Adrenal gland (tissue), 12 donors: ENCODE data around the gene IFIT2. TPM values are rescaled to one million over a fixed set of nuclear protein-coding genes. Genes with fewer than 3 reads are reported as not detected.

ENCODE experiments used
- DNase-seq, 7 donors: peaks; one replicate each; pipeline ENCODE4 v3.0.0-alpha.2; 2019 to 2020
- H3K27ac ChIP-seq, 5 donors: fragments of 200-600 bp; sonication (generic) in 4 of 5; 1 replicate in 3 of 5; 2 replicates in 2 of 5; pipeline versions ENCODE4 v1.5.1 to v1.8.0; 2016 to 2020; ENCODE audit warnings: mild to moderate bottlenecking in 1 of 5
- H3K27me3 ChIP-seq: fragments of 200-600 bp; 2 replicates; pipeline ENCODE4 v1.8.0; 2021
- H3K36me3 ChIP-seq, 2 donors: fragments of 200-600 bp; replicated peaks in 1 of 2; 1 replicate in 1 of 2; 2 replicates in 1 of 2; pipeline versions ENCODE4 v1.5.1 to v1.8.0; 2018 to 2022
- H3K4me1 ChIP-seq, 2 donors: fragments of 200-600 bp; replicated peaks in 1 of 2; 1 replicate in 1 of 2; 2 replicates in 1 of 2; pipeline versions ENCODE4 v1.5.1 to v1.8.0; 2018 to 2021
- H3K4me3 ChIP-seq, 4 donors: fragments of 200-600 bp; sonication (generic) in 3 of 4; one replicate each; pipeline ENCODE4 v1.5.1; 2016 to 2018
- H3K9me3 ChIP-seq, 3 donors: fragments of 200-600 bp; sonication (generic) in 1 of 3; replicated peaks in 1 of 3; 1 replicate in 2 of 3; 2 replicates in 1 of 3; pipeline versions ENCODE4 v1.5.1 to v1.8.0; 2016 to 2021
- CTCF ChIP-seq, 6 experiments: fragments of 450-650 bp in 4 of 6; fragments of 200-600 bp in 2 of 6; sonication (generic) in 1 of 6; IDR thresholded peaks; 1 replicate in 5 of 6; 2 replicates in 1 of 6; pipeline versions ENCODE4 v1.5.1 to v1.8.0; 2016 to 2021; ENCODE audit warnings: antibody characterized with exemption in 6 of 6, mild to moderate bottlenecking in 2 of 6, moderate library complexity in 1 of 6
- POLR2A ChIP-seq, 2 donors: fragments of 450-650 bp; IDR thresholded peaks; one replicate each; pipeline ENCODE4 v1.6.1; 2017; ENCODE audit warnings: antibody characterized with exemption in 2 of 2, mild to moderate bottlenecking in 2 of 2, moderate library complexity in 1 of 2
- whole genome bisulfite sequencing, 4 donors: extraction: QIAGEN DNeasy Blood & Tissue Kit in 2 of 4; methylation state at CpG; one replicate each; pipeline versions ENCODE4 v1.1.5 to v1.1.7; 2013 to 2017; 5-methylcytosine and 5-hydroxymethylcytosine counted together
- intact Hi-C, 2 donors: fragments of 100-400 bp; cut with DNase I; formaldehyde crosslinking; loops; one replicate each; pipeline versions ENCODE4 v1.14.1 to v1.15.0; 2022 to 2023
- polyA plus RNA-seq, 3 donors: library from polyadenylated mRNA; stranded (reverse); fragments of 200-250 nt in 2 of 3; fragments of 350-450 nt in 1 of 3; fragmentation: Illumina TruSeq in 1 of 3; extraction: RNeasy Lipid Tissue Mini Kit (QIAGEN cat#74804) in 1 of 3; gene quantifications; one replicate each; pipeline ENCODE4 v1.2.3, GENCODE V29; 2013 to 2014
- total RNA-seq, 9 donors: library from RNA; depleted of rRNA in 4 of 9; stranded (reverse); fragments of >200 nt in 4 of 9; fragments of 120-200 nt in 1 of 9; fragmentation: NEBNext Ultra II Directional in 1 of 9; extraction: Animal tissue kit (Norgen Biotek cat#: 25700) in 1 of 9; gene quantifications; one replicate each; pipeline versions ENCODE4 v1.1.0 to v1.2.4, GENCODE V29; 2013 to 2023
- donor health status: healthy with polysubstance abuse.
- donor health status: Bipolar disorder and iron deficiency.
- donor health status: DM: yes; HTN: yes; CAD: no.
- donor health status: DM: no; HTN: no; CAD: no.
- donor health status: DM: no; HTN: no; CAD: no.
- donor health status: DM: yes; HTN: yes; CAD: no.

Gene IFIT2
- total and polyA plus RNA-seq, 12 donors, result 4.0 to 30.0 (median 11.4) TPM

- intact Hi-C loops, result no loop called here
- no peak overlapping the region for H3K4me3 ChIP-seq
- H3K36me3 ChIP-seq, result peaks cover 0 to 12% of the 10 kb centered on the region in 2 donors
- TF ChIP-seq CTCF (IDR thresholded peaks at IDR 0.05) (no peak), POLR2A (IDR thresholded peaks at IDR 0.05) (no peak)
- whole genome bisulfite sequencing, 4 donors, result 93 to 95% (median 94%) methylated on average over 2 of the region's 2 CpGs
- H3K9me3 ChIP-seq, result no peaks in the 10 kb centered on the region
- H3K4me1 ChIP-seq, result peaks cover 24 to 32% of the 10 kb centered on the region in 2 donors
- H3K27ac ChIP-seq, result no peak overlapping the region
- DNase-seq, result no peak
- H3K27me3 ChIP-seq, result no peaks in the 10 kb centered on the region
Measured at GRCh38 chr10:89304446-89304845, 2.6 kb downstream of the IFIT2 start.

GRCh38 chr10:89304925-89305324 is 3.1 kb downstream of the IFIT2 start:
- Histone ChIP-seq H3K4me1 (peaks cover 24 to 33% of the 10 kb centered on the region in 2 donors), H3K27ac (no peak overlapping the region), H3K27me3 (no peaks in the 10 kb centered on the region), H3K4me3 (no peak overlapping the region), H3K9me3 (no peaks in the 10 kb centered on the region), H3K36me3 (peaks cover 0 to 12% of the 10 kb centered on the region in 2 donors)
- DNase-seq, result no peak
- TF ChIP-seq CTCF (IDR thresholded peaks at IDR 0.05) (no peak), POLR2A (IDR thresholded peaks at IDR 0.05) (no peak)
- intact Hi-C loops, result no loop called here

GRCh38 chr10:89305766-89306433 is 4.1 kb downstream of the IFIT2 start:
- TF ChIP-seq POLR2A (IDR thresholded peaks at IDR 0.05) (no peak), CTCF (IDR thresholded peaks at IDR 0.05) (no peak)
- intact Hi-C loops, result no loop called here

GRCh38 chr10:89306434-89307268 is 4.8 kb downstream of the IFIT2 start:
- Histone ChIP-seq H3K27ac (no peak overlapping the region), H3K27me3 (no peaks in the 10 kb centered on the region), H3K4me1 (peaks cover 16 to 32% of the 10 kb centered on the region in 2 donors), H3K9me3 (no peaks in the 10 kb centered on the region), H3K36me3 (peaks cover 0 to 12% of the 10 kb centered on the region in 2 donors), H3K4me3 (no peak overlapping the region)
- intact Hi-C loops, result no loop called here
- TF ChIP-seq CTCF (IDR thresholded peaks at IDR 0.05) (no peak), POLR2A (IDR thresholded peaks at IDR 0.05) (no peak)
- no peak for DNase-seq
- WGBS, 4 donors, result 89 to 96% (median 95%) methylated on average over 13 of the region's 13 CpGs

More at GRCh38 chr10:89305766-89306433, 4.1 kb downstream of the IFIT2 start:
- Histone ChIP-seq H3K27me3 (no peaks in the 10 kb centered on the region), H3K4me1 (peaks cover 23 to 37% of the 10 kb centered on the region in 2 donors), H3K27ac (no peak overlapping the region), H3K9me3 (no peaks in the 10 kb centered on the region), H3K4me3 (no peak overlapping the region), H3K36me3 (peaks cover 0 to 12% of the 10 kb centered on the region in 2 donors)
- 93 to 96% (median 94%) methylated on average over 9 of the region's 9 CpGs for WGBS, 4 donors
- no peak for DNase-seq
